Inferior parietal cortex (tissue), 1 donor: Measurements from ENCODE around the gene COQ8B.
A peak's percentile ranks its signal among the peaks of the same experiment; 100 is the strongest.
"Not testable (repeated sequence)": the region's sequence is repeated elsewhere in the genome, so short reads cannot be mapped to it uniquely, and the experiment has no call there.

Experiments used
- DNase-seq: peaks from one replicate; pipeline ENCODE4 v3.0.0-alpha.2; 2016; ENCODE audit errors: extremely low spot score

The COQ8B gene

GRCh38 chr19:40716482-40717324, at the start of gene COQ8B, which contains the start of gene ITPKC:
Gene COQ8B (minus strand): TSS chr19:40716886. CDS start chr19:40714632, 2,254 bp downstream.
Gene ITPKC (plus strand): TSS chr19:40717112. CDS start chr19:40717136, 24 bp downstream.
- DNase-seq, result peak; percentile 99

- DNase-seq, result not testable (repeated sequence)
These were observed 49.7 kb upstream of the COQ8B start for GRCh38 chr19:40766385-40766784.

DNA sequence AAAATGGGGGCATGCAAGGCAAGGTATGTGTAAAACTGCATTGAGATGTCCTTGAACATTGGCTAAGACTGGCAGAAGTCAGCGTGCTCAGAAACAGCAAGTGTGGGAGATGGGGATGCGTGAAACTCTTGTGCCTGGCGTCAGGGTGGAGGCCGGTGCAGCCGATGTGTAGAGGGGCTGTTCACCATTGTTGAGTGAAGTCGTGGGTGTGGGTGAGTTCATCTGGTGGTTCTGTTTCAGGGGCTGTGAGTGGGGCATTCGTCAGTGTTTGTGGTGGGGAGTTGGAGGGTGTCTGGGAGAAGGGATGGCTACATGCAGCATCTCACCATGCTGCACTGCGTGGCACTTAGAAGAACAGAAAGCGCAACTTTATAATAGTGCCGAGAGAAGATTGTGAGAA, 47.3 kb upstream of the COQ8B start:
- no peak for DNase-seq

DNA sequence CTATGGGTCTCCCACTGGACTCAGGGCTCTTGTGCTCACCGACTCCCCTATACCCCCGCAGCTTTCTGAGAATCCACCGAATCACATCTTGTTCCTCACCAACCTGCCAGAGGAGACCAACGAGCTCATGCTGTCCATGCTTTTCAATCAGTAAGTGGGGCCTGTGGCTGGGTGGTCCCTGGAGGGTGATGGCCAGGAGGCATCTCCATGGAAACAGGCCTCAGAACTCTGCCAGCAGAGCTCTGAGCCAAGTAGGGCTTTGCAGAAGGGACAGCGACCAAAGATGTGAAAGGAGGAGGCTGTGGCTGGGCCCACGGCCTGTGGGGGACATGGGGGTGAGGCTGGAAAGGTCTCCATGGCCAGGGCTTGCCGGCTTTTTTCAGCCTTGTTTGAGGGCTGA, 46.8 kb upstream of the COQ8B start:
- no peak for DNase-seq

DNA sequence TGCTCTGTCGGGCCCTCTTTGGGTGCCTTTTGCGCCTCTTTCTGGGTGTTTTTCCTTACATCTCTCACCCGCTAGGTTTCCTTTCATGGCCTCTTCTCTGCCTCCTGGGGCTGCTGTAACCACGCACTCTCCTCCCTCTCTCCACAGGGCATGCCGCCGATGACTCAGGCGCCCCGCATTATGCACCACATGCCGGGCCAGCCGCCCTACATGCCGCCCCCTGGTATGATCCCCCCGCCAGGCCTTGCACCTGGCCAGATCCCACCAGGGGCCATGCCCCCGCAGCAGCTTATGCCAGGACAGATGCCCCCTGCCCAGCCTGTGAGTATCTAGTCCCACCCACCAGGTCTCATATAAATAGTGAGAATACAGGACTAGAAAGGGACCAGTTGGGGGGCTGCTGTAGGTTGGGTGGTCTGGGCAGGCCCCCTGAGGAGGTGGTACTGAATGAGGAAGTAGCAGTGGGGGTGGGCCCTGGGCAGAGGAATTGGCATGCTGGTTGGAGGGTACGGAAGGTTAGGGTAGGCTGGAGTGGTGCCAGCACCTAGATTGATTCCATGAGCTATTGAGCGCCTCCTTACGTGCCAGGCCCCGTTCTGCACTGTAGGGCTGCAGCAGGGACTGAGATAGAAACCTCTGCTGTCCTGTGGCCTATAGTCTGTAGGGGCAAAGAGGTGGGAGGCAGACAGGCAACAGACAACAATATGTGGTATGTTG, 46.2 kb upstream of the COQ8B start:
- no peak for DNase-seq

DNA sequence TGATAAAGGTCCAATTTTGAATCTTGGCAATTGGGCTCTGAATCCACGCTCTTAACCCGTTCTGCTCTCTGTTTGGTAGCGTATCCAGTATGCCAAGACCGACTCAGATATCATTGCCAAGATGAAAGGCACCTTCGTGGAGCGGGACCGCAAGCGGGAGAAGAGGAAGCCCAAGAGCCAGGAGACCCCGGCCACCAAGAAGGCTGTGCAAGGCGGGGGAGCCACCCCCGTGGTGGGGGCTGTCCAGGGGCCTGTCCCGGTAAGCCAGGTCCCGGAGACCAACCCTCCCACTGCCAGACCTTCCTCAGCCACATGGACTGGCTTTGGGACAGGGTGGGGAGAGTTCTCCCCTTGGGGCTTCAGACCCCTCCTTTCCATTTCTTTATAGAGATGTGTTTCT, 42.7 kb upstream of the COQ8B start:
- DNase-seq, result no peak

GRCh38 chr19:40758491-40758890, 41.8 kb upstream of the COQ8B start:
- no peak for DNase-seq

GRCh38 chr19:40756502-40757110, 39.9 kb upstream of the COQ8B start:
- no peak for DNase-seq

DNA sequence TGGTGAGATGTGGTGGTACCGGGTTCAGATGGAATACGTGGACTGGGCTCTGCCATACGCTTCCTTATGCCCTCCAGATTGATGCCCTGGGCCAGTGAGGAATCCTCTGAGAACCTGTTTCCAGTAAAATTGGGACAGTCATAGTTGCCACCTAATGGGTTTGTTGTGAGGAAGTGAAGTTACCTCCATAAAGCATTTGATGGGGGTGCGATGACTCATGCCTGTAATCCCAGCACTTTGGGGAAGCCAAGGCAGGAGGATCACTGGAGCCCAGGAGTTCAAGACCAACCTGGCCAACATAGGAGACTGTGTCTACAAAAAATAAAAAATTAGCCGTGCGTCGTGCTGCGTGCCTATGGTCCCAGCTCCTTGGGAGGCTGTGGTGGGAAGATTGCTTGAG, 39.1 kb upstream of the COQ8B start:
- no peak for DNase-seq

- DNase-seq, result no peak
These were observed 38.5 kb upstream of the COQ8B start for GRCh38 chr19:40755248-40755624.

DNA sequence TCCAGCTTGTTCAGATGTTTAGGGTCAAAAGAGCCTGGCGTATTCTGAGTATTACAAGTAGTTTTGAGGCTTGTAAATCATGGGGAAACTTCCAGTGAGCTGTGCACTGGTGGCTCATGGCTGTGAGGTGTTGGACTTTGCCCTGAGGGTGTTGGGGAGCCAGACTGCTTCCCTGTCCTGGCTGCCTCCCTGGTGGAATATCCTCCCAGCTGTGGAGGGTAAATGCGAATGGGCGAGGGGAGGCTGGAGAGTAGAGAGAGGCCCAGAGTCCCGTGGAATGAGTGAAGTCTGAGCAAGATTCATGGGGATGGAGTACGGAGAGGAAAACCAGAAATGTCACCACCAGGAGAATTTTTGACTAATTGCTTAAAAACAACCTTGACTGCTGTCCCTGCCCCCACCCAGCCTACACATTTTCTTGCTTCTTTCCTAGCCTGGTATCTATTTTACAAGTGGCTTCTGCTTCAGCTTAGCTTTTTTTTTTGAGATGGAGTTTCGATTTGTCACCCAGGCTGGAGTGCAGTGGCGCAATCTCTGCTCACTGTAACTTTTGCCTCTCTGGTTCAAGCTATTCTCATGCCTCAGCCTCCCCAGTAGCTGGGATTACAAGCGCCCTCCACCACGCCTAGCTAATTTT, 38.0 kb upstream of the COQ8B start:
- DNase-seq, result no peak

DNA sequence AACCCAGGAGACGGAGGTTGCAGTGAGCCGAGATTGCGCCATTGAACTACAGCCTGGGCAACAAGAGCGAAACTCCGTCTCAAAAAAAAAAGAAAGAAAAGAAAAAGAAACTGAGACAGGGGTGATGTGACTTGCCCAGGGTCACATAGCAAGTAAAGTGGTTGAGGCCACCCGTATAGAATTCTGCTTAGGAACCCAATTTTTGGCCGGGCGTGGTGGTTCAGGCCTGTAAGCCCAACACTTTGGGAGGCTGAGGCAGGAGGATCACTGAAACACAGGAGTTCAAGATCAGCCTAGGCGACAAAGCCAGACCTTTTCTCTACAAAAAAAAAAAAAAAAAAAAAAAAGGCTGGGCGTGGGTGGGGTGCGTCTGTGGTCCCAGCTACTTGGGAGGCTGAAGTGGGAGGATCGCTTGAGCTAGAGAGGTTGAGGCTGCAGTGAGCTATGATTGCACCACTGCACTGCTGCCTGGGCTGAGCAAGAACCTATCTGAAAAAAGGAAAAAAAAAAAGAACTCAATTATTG, 35.6 kb upstream of the COQ8B start:
- no peak for DNase-seq

DNA sequence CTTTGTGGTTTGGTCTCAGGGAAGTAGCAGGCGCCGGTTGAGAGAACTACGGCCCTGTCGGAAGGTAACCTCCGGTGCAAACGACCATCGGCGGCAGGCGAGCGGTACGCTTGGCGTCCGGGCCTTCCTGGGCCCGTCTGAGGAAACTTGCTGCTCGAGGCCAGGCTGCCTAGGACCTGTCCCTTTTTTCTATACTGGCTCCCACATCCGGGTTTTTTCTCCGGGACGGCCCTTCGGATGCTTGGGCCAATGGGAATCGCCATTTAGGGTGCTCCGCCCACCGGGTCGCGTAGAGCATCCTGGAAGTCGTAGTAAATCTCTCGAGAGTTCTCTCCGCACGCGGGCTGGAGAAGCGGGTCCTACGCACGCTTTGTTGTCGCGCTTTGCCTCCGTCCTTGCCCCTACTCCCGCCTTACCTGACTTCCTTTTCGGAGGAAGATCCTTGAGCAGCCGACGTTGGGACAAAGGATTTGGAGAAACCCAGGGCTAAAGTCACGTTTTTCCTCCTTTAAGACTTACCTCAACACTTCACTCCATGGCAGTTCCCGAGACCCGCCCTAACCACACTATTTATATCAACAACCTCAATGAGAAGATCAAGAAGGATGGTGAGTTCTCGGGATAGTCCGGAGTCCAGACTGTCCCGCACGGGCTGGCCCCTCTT, 34.3 kb upstream of the COQ8B start, which contains the start of gene SNRPA:
SNRPA (plus strand) TSS at position 330 of the 664 bp plus-strand sequence; CDS start at position 536, 206 bp downstream.
- DNase-seq, result peak; percentile 99

DNA sequence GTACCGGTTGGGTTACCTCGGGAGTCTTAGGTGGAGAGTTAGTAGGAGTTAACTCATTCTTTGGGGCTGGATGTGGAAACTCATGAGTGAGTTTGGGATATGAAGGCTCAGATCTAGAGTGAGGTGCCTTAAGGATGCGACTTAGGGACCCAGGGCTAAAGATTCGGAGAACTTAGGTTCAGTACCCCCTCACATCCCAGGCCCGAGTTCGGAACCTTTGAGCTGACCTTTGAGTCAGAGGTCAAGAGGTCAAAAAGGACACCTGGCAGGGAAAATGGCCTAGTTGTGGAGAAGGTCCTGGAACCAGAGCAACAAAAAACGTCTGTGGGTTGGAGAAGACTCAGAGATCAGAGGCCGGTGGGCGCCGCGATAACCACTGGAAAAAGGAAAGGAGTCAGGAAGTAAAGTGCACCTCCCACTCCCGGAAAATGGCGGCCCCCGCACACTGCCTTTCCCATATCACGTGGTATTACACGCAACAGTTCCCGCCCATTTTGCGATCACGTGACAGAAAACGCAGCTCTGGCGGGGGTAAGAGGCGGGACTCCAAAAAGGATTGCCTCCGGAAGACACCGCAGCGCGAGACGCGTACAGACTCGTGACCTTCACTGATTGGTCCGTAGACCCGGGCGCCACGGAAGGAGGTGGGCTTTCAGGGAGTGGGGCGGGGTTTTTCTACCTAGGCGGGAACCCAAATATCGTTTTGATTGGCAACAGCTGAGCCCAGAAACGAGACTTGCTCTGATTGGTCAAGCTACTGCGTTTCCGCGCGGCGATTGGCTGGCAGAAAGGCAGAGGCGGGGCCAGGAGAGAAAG, 33.6 kb upstream of the COQ8B start, which contains the start of gene ACTMAP:
ACTMAP (minus strand) TSS at position 420 of the 816 bp plus-strand sequence. CDS start 674 bp downstream, outside the sequence.
- DNase-seq, result peak; percentile 100

- no peak for DNase-seq
These were observed 30.9 kb upstream of the COQ8B start for GRCh38 chr19:40747536-40747935.

- DNase-seq, result no peak
These were observed 28.7 kb upstream of the COQ8B start for GRCh38 chr19:40745402-40745780.

GRCh38 chr19:40744554-40745401, 28.1 kb upstream of the COQ8B start:
- no peak for DNase-seq

- DNase-seq, result no peak
These were observed 27.2 kb upstream of the COQ8B start for GRCh38 chr19:40743926-40744325.

- DNase-seq, result no peak
These were observed 26.2 kb upstream of the COQ8B start for GRCh38 chr19:40742886-40743285.
